HG03064 (cell line): ENCODE measurements around the gene PDPK1.

Experiments
- ATAC-seq: cut with Tn5 transposase; IDR thresholded peaks from one replicate; pipeline ENCODE4 v1.9.1; 2021; ENCODE audit warnings: low read depth; ENCODE audit not compliant: unreplicated experiment

PDPK1 gene

GRCh38 chr16:2505695-2506094, 32.1 kb upstream of the PDPK1 start:
- no peak for ATAC-seq

- ATAC-seq: no peak
Measured at GRCh38 chr16:2507052-2507659, 30.7 kb upstream of the PDPK1 start.

GRCh38 chr16:2507665-2508064, 30.2 kb upstream of the PDPK1 start:
- ATAC-seq: no peak

GRCh38 chr16:2508722-2509400, 29.0 kb upstream of the PDPK1 start:
- no peak for ATAC-seq

- ATAC-seq: no peak
Measured at GRCh38 chr16:2511128-2511800, 26.6 kb upstream of the PDPK1 start.

- ATAC-seq: no peak
Measured at GRCh38 chr16:2511996-2512734, 25.7 kb upstream of the PDPK1 start.

- ATAC-seq: no peak
Measured at GRCh38 chr16:2512735-2513404, 25.0 kb upstream of the PDPK1 start.

- peak; percentile 57 for ATAC-seq
Measured at GRCh38 chr16:2513405-2514332, 24.2 kb upstream of the PDPK1 start, which contains the start of gene ATP6V0C. TSS of gene ATP6V0C (plus strand) at chr16:2513952. CDS start at chr16:2514104, 152 bp downstream.

- no peak for ATAC-seq
Measured at GRCh38 chr16:2514333-2515179, 23.3 kb upstream of the PDPK1 start.

- ATAC-seq: no peak
Measured at GRCh38 chr16:2515180-2515851, 22.5 kb upstream of the PDPK1 start.

GRCh38 chr16:2516391-2517240, 21.2 kb upstream of the PDPK1 start:
- no peak for ATAC-seq

GRCh38 chr16:2517954-2518605, 19.7 kb upstream of the PDPK1 start:
- ATAC-seq: no peak

- no peak for ATAC-seq
Measured at GRCh38 chr16:2518823-2519710, 18.8 kb upstream of the PDPK1 start.

GRCh38 chr16:2519711-2520080, 18.1 kb upstream of the PDPK1 start:
- no peak for ATAC-seq

- ATAC-seq: no peak
Measured at GRCh38 chr16:2520097-2520783, 17.6 kb upstream of the PDPK1 start, which contains the start of gene AMDHD2. TSS of gene AMDHD2 (plus strand) at chr16:2520371. CDS start at chr16:2520459, 88 bp downstream.
